GM21723 (cell line): ENCODE results near the gene PTH2R.
"Not testable (repeated sequence)": the region's sequence is repeated elsewhere in the genome, so short reads cannot be mapped to it uniquely, and the experiment has no call there.

Experiments
- ATAC-seq: cut with Tn5 transposase; IDR thresholded peaks from one replicate; pipeline ENCODE4 v1.9.1; 2021; ENCODE audit warnings: mild to moderate bottlenecking, moderate library complexity; ENCODE audit not compliant: unreplicated experiment

Gene PTH2R

DNA sequence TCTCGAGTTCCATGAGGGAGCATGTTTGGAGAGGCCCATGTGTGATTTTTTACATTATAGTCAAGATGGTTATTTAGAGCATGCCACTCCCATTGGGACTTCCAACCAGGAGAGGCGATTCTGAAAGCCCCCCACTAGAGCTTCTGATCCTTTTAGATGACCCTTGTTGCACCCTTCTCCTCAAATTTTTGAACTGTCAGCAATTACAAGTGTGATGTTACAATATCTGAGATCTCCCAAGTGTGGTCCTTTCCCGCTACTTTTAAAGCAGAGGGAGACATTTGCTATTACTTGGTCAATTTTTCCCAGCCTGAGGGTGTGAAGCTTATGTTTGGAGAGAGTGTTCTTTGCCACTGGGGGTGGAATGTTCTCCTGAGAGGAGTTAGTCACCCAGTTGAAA, 16.7 kb upstream of the PTH2R start:
- no peak for ATAC-seq

DNA sequence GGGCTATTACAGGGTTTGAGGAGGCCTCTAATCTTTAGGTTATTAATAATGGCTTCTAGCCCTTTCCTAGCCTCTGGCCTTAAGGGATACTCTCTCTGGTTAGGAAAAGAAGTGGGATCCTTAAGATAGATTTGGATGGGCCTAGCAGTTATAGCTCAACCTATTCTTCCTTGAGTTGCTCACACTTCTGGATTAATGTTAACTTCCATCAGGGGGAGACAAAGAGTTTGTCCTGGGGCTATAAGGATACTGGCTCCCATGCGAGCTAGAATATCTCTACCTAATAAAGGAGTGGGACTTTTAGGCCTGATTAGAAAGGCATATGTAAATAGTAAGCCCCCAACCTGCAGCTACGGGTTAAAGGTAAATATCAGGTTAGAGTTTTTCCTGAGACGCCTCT, 14.3 kb upstream of the PTH2R start:
- no peak for ATAC-seq

DNA sequence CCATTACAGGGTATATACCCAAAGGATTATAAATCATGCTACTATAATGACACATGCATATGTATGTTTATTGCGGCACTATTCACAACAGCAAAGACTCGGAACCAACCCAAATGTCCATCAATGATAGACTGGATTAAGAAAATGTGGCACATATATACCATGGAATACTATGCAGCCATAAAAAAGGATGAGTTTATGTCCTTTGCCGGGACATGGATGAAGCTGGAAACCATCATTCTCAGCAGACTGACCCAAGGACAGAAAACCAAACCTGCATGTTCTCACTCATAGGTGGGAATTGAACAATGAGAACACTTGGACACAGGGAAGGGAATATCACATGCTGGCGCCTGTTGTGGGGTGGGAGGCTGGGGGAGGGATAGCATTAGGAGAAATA, 9.8 kb upstream of the PTH2R start:
- not testable (repeated sequence) for ATAC-seq

DNA sequence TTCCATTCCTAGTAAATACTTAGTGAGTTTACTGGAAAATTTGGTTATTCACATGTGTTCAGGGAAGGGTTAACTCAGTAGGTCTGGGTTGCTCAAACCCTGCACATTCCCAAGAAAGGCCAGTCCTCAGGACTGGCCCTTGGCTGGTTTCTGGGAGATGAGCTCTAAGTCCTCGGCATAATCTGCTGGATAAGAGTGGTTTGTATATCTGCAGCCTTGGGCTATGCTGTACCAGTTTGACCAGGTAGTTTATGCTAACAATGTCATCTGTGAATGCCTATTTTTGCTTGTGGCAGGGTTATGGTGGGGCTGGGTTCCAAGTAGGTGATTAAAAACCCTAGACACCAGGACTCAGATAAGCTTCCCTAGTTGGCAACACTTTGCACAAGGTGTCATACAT, 7.4 kb upstream of the PTH2R start:
- no peak for ATAC-seq

DNA sequence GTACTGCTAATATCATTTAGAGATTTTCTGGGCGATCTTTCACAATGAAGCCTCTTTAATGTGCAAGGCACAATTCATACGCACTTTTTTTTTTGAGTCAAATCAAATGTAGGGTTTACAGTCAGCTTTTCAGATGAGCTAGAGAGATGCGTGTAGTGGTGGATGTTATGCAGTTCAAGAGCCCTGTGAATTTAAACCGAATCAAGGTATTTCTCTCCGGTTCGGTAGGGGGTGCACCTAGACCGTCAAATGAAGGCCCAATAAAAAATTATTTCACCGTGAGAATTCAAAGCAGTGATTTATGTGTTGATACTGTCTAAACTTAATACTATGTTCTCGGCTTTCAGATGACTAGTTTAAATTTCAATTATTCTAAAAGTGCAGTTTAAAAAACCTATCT, 1.1 kb downstream of the PTH2R start:
- ATAC-seq: no peak

DNA sequence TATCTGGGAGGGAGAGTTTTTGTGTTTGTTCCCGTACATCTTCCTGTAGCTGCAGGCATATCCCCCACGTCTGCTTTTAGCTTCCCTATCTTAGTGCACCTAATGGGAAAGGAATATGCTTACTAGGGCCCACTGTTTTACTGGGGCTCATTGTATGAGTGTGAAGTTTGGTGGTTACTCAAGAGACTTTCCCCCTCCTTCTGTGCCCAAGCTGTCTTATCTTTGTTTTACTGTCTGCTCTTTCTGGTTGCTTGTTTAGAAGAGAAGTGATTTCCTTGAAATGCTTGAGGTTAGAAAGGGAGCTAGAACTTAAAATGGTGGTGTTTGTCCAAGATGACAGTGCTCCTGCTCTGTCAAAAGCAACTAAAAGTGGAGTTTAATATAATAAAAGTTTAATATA, 7.3 kb downstream of the PTH2R start:
- ATAC-seq: no peak

DNA sequence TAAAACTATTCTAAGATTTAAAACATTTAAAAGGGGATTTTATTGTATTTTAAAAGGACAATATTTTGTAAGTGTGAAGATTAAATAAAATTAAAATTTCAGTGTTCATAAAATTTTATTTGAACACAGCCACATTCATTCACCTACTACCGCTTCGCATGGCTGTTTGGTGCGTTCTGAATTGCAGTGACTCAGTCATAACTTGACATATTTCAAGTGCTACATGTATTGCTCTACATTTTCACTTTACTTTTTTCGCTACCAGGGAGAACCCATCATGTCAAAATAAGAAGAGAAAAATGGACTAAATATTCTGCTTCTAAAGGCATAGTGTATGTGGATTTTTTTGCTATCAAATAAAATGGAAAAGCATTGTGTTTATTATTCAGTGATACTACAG, 8.7 kb downstream of the PTH2R start:
- ATAC-seq: no peak

DNA sequence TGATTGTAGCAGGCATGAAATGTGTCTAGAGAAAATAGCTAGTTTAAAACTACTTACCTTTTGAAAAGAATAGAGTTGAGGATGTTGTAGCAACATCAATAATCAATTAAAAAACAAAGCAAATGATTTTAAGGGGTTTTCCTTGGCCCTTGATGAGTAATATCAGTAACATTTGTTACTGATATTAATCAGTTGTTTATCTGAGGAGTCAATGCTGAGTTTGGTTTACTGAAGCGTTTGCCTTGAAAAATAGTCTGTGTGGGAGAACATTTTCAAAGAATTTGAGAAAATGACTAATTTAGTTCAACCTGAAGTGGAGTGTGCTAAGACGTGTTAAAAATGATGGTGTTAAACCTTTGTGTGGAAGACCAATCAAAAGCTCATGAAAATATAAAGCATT, 9.3 kb downstream of the PTH2R start:
- peak; percentile 74 for ATAC-seq

DNA sequence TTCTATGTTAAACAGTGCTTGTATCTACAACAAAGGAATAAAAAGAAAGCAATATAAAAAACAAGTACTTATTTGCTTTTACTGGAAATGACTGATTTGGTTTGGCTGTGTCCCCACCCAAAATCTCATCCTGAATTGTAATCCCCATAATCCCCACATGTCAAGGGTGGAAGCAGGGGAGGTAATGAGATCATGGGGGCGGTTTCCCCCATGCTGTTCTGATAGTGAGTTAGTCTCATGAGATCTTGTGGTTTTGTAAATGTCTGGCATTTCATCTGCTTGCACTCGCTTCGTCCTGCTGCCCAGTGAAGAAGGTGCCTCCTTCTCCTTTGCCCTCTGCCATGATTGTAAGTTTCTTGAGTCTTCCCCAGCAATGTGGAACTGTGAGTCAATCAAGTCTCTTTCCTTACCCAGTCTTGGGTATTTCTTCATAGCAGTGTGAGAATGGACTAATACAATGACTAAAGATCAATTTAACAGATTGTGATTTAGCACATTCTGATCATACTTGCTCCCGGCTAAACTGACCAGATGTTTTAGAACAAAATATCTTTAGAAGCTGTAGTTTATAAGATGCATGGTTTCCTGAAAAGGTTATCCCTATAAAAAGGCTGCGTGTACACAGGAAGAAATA, 19.9 kb downstream of the PTH2R start:
- no peak for ATAC-seq

DNA sequence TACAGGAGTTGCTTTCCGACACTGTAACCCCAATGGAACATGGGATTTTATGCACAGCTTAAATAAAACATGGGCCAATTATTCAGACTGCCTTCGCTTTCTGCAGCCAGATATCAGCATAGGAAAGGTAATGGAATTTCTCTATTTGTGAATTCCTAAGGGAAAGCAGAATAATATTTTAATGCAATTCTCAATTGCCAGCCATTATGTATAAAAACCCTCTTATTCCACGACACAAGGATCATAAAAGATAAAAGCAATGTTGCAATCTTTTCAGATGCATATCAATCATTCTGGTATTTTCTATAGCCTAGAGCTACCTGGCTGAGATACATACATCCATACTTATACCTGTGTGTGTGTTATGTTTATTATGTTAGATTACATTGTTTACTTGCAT, 31.2 kb downstream of the PTH2R start:
- ATAC-seq: no peak

DNA sequence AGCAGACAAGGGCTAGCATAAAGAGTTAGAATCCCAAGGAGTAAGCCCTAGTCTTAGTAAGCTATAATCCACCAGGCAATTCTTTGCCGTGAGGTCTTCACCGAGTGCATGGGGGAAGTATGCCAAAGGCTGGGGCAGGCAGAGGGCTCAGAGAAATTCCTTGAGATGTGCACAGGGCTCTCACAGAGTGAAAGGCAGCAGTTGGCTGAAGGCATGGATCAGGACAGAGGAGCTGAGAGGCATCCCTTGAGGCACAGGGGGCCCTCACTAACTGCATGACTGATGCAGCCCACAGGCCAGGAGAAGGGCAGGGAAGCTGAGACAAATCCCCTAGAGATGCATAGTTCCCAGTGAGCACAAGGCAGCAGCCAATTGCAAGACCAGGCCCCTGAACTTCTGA, 34.1 kb downstream of the PTH2R start:
- ATAC-seq: no peak

DNA sequence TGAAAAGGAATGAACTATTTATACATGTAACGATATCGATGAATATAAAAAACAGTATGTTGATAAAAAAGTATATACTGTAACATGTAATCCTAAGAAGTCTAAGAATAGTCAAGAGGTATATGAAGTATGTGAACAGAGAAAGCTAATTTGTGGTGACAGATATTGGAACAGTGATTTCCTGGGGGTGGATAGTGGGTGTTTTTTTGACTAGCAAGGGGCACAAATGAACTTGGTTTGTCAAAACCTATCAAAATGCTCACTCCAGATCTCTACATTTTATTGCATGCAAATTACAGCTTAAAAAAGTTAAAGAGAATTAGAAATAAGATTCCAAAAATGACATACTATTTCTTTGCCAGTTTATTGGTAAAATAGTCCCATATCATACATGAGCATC, 35.4 kb downstream of the PTH2R start:
- no peak for ATAC-seq

DNA sequence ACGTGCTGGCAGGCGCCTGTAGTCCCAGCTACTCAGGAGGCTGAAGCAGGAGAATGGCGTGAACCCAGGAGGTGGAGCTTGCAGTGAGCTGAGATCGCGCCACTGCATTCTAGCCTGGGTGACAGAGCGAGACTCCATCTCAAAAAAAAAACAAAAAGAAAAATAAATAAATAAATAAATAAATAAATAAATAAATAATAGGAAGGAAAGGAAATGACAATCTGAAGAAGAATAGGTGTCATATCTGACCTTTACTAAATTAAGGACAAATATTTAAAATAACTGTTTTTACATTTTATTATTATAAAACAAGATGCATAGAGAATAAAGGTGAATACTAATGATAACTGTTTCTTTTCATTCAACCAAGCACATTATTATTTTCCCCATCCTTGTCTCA, 40.9 kb downstream of the PTH2R start:
- not testable (repeated sequence) for ATAC-seq

DNA sequence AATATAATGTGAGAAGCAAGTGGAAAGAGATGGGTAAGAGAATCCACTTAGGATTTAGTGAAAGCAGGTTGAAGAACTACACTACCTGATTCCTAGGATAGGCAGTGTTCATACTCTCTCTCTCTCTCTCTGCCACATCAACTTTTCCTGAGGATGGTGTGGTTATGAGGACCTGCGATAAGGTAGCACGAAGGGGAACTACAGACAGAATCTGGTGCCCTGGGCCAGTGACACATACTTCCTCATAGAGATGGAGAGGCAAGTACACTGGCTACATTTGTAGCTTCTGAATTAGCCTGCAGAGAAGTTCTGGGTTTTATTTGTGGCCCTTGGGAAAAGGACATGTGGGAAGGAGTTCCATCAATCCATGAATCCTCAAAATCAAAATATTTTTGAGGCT, 44.5 kb downstream of the PTH2R start:
- no peak for ATAC-seq

DNA sequence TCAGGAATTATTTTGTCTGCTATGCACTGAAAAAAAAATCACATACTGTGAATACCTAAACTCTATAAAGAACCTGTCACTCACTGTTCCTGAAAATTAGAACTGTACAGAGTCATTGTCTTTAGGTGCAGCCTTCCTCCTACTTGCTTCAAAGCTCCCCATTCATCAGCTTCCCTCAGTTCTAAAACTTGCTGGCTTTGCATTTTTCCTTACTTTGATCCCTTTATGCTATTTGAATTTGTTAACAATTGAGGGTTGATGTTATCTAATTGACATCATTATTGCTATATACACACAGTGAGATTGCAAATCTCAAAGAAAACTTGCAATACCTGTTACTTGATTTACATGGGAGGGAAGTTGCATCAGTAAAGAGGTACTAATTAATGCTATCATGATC, 48.3 kb downstream of the PTH2R start:
- ATAC-seq: no peak

DNA sequence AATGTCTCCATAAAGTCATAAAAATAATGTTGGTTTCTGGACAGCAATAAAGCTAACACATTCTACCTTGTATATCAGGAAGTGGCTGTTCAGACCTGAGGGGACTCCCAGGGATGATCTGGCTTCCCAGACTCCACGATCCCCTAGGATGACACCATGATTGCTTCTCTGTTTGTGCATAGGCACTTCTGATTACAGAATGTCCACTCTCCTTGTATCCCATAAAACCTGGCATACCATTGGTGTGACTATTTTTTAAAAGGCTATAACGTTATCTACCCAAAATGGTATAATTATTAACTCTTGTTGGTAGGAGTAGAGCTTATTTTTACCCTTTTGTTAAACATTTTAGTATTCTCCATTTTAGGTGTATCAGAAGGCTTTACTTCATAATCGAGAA, 57.1 kb downstream of the PTH2R start:
- no peak for ATAC-seq

DNA sequence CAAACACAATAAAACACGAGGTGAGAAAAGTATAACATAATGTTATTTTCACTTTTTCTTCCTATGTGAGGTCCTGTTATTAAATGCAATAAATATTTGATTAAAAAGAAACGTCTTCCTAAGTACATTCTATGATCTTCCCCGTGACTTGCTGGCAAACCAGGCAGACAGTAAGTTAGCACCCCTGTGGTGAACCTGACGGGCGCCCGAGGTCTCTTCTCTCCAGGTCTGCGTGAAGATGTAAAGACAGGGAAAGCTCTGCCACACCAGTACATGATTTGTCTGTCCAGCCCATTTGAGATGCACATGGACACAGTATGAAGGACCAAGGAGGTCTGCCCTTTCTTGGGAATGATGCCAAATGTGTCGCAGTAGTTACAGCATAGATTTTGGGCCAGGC, 57.6 kb downstream of the PTH2R start:
- ATAC-seq: no peak

DNA sequence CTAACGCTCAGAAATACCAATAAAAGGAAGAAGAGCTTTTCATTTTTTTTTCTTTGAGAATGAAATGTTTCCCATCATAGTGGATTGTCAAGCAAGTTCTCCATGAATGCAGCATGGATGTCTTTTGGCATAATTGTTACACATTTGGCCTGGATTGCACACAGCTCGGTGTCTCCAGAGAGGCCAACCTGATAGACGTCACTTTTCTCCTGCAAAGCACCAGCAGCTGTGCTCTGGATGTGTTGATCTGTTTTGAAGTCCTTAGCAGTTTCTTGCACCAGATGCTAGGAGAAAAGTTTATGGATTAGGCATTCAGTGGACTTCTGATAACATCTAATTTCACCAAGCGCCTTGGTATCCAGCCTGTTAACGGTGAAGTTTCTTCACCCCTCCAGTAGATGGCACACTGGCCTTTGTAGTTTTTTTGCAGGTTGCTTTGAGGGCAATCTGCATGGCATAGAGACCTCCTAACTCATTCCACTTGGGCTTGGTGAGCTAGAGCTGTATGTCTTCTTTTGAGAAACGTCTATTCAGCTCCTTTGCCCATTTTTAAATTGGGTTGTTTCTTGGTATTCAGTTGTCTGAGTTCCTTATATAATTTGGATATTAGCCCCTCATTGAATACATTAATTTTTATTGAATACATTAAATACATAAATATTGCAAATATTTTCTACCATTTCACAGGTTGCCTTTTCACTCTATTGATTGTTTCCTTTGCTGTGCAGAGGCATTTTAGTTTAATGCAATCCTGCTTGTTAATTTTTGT, 59.7 kb downstream of the PTH2R start:
- peak; percentile 83 for ATAC-seq

DNA sequence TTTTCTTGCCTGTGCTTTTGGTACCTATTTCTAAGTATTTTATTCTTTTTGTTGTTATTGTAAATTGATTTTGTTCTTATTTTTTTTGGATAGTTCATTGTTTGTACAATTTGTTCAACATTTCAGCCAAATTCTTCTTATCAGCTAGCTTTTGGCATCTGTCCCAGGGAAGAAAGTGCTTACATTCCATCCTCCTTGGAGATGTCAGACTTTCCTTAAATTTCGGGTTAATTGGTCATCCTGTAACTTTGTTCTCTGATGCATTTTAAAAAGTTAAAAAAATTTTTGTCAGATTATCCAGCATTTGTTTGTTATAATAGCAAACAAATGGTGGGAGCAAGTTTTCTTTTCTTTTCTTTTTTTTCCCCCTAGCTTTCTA, 60.3 kb downstream of the PTH2R start:
- ATAC-seq: no peak

DNA sequence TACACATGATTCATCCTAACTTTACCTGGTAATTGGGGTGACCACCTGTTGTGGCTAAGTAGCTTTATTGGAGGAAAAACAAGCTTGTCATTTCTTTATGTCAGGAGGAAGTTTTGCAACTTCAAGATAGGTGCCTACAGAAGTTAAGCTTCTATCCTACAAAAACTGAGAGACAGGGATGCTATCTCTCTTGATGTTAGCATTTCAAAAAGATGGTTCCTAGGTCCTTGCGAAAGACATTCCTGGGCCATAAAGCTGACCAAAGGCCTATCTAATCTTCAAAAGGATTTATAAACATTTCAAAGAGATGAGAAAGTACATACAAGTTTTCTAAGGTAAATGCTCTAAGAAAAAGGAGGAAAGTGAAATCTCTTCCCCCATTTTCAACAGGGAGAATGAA, 61.0 kb downstream of the PTH2R start:
- no peak for ATAC-seq

DNA sequence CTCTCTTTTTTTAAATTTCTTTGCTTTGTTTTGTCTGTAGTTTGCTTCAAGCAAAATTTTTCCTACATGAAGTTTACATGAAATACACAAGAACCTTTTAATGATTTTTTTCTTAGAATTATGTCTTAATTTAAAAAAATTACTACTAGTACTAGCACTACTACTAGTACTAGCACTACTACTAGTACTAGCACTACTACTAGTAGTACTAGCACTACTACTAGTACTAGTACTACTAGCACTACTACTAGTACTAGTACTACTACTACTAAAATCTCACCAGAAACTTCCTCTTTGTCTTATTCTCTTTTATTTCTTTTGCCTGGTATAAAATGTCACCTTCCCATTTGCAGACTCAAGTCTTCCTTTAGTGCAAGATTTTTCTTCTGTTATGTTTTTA, 71.1 kb downstream of the PTH2R start:
- no peak for ATAC-seq

DNA sequence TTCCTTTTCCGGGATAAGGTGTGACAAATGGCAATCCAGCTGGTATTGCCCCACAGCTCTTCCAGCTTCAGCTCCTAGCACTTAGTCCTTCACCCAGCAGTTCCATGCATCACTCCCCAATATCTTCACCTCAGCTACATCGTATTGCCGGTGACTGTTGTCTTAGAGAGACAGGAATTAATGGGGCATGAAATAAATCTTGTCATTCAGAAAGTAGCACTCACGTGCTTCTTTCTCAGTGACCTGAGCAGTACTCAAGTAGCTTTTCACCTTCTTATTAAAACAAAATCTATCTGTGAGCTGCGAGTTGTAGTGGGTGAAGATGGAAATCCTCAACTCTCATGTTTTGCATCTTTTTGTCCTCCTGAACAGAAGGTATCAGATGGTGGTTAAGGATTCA, 72.8 kb downstream of the PTH2R start:
- peak; percentile 50 for ATAC-seq

DNA sequence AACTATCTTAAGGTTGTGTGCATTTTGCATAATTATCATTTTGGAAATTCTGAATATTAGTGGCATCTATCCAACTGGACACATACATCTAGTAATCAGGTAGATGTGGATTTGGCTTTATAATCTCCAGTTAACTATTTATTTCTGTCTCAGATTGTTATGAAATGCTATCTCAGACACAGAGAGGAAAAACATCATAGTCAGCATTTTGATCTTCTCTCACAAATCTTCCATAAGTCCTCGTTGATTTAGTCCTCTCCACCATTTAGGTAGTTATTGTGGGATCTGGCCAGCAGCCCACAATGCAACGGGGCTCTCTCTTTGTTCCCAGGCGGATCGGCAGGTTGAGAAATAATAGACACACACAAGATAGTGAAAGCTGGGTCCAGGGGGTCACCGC, 75.4 kb downstream of the PTH2R start:
- ATAC-seq: not testable (repeated sequence)
